Measurements from ENCODE around the gene LILRB3.
"Not testable (repeated sequence)": the region's sequence is repeated elsewhere in the genome, so short reads cannot be mapped to it uniquely, and the experiment has no call there.

Gene LILRB3

GRCh38 chr19:54214734-54215133 is 8.1 kb downstream of the LILRB3 start:
- not testable (repeated sequence) for FAIRE-seq; DNase-seq (ENCODE audit: insufficient read length, low spot score)

GRCh38 chr19:54214217-54214616 is 8.6 kb downstream of the LILRB3 start:
- not testable (repeated sequence) for DNase-seq (ENCODE audit: insufficient read length, low spot score); FAIRE-seq

GRCh38 chr19:54211235-54211634 is 11.6 kb downstream of the LILRB3 start:
- no peak for FAIRE-seq
- no peak for DNase-seq (ENCODE audit: insufficient read length, low spot score)

GRCh38 chr19:54209811-54210494 is 12.9 kb downstream of the LILRB3 start:
- DNase-seq (ENCODE audit: insufficient read length, low spot score) (peak; percentile 93), FAIRE-seq (peak; percentile 85)

GRCh38 chr19:54209058-54209810 is 13.6 kb downstream of the LILRB3 start:
- no peak for DNase-seq (ENCODE audit: insufficient read length, low spot score)
- no peak for FAIRE-seq

- FAIRE-seq (no peak), DNase-seq (ENCODE audit: insufficient read length, low spot score) (no peak)
Observed at GRCh38 chr19:54208784-54209057, 14.1 kb downstream of the LILRB3 start.

- FAIRE-seq, result no peak
- DNase-seq (ENCODE audit: insufficient read length, low spot score), result no peak
Observed at GRCh38 chr19:54207983-54208783, 14.6 kb downstream of the LILRB3 start.

GRCh38 chr19:54207676-54207982 is 15.2 kb downstream of the LILRB3 start:
- no peak for FAIRE-seq
- no peak for DNase-seq (ENCODE audit: insufficient read length, low spot score)

- not testable (repeated sequence) for DNase-seq (ENCODE audit: insufficient read length, low spot score); FAIRE-seq
Observed at GRCh38 chr19:54207193-54207592, 15.6 kb downstream of the LILRB3 start.

- DNase-seq (ENCODE audit: insufficient read length, low spot score), result no peak
- no peak for FAIRE-seq
Observed at GRCh38 chr19:54206831-54207177, 16.0 kb downstream of the LILRB3 start.

- DNase-seq (ENCODE audit: insufficient read length, low spot score) (no peak), FAIRE-seq (no peak)
Observed at GRCh38 chr19:54206030-54206830, 16.6 kb downstream of the LILRB3 start.

GRCh38 chr19:54204767-54205468 is 17.9 kb downstream of the LILRB3 start:
- DNase-seq (ENCODE audit: insufficient read length, low spot score) (no peak), FAIRE-seq (no peak)

- DNase-seq (ENCODE audit: insufficient read length, low spot score) (no peak), FAIRE-seq (no peak)
Observed at GRCh38 chr19:54203151-54203611, 19.6 kb downstream of the LILRB3 start.

GRCh38 chr19:54201980-54202379 is 20.8 kb downstream of the LILRB3 start:
- no peak for FAIRE-seq
- no peak for DNase-seq (ENCODE audit: insufficient read length, low spot score)

- FAIRE-seq, result no peak
- DNase-seq (ENCODE audit: insufficient read length, low spot score), result no peak
Observed at GRCh38 chr19:54201172-54201701, 21.6 kb downstream of the LILRB3 start.

- DNase-seq (ENCODE audit: insufficient read length, low spot score), result no peak
- FAIRE-seq, result no peak
Observed at GRCh38 chr19:54199401-54199800, 23.4 kb downstream of the LILRB3 start.

GRCh38 chr19:54197121-54197520 is 25.7 kb downstream of the LILRB3 start:
- FAIRE-seq (no peak), DNase-seq (ENCODE audit: insufficient read length, low spot score) (no peak)

- DNase-seq (ENCODE audit: insufficient read length, low spot score) (no peak), FAIRE-seq (no peak)
Observed at GRCh38 chr19:54196536-54196935, 26.3 kb downstream of the LILRB3 start.

- not testable (repeated sequence) for FAIRE-seq; DNase-seq (ENCODE audit: insufficient read length, low spot score)
Observed at GRCh38 chr19:54194463-54194862, 28.3 kb downstream of the LILRB3 start.

GRCh38 chr19:54193011-54193410 is 29.8 kb downstream of the LILRB3 start:
- DNase-seq (ENCODE audit: insufficient read length, low spot score) (no peak), FAIRE-seq (no peak)
